ENCODE data around the gene SMIM1.

Gene SMIM1, protein sequence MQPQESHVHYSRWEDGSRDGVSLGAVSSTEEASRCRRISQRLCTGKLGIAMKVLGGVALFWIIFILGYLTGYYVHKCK

DNA sequence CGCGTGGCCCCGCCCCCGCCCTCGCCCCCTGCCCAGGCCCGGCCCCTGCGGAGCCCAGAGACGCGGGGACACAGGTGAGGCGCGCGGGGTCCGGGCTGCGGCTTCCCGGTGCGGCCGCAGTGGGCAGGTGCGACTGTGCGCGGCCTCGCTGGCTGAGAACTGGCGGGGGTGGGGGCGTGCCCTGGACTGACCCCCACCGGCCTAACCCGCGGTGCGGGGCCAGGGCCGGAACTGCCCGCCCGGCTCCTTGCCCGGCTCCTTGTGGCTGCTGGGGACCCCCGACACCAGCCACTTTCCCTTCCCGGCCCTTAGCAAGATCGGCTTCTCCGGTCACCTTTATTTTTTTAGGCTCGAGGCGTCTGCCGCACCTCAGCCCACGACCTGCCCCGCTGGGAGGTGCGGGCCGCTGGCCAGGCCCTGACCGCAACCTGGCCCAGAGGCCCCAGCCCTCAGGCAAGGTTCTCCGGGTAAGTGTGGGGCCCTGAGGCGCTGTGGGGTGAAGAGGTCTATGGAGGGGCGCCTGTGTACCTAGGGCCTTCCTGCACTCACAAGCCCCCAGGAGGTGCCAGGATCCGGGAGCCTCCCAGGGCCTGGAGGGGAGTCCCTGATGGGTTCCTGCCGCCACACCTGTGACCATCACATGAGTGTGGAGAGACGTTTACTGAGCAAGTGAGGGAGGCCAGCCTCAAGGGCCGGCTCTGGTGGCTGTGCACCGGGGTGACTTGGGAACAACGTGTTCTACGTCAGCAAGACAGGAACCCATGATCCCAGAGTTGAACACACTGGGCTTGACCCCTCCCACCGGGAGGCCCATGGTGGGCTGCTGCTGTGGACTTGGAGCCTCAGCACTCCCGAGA lies at the start of gene SMIM1:
Gene SMIM1, plus strand, starts transcription at position 35 of the 857 bp plus-strand sequence. CDS start 2,625 bp downstream, outside the sequence.
- DNase-seq, result no peak

- DNase-seq, result no peak
These were observed 49.7 kb upstream of the SMIM1 start for GRCh38 chr1:3722846-3723245.

DNA sequence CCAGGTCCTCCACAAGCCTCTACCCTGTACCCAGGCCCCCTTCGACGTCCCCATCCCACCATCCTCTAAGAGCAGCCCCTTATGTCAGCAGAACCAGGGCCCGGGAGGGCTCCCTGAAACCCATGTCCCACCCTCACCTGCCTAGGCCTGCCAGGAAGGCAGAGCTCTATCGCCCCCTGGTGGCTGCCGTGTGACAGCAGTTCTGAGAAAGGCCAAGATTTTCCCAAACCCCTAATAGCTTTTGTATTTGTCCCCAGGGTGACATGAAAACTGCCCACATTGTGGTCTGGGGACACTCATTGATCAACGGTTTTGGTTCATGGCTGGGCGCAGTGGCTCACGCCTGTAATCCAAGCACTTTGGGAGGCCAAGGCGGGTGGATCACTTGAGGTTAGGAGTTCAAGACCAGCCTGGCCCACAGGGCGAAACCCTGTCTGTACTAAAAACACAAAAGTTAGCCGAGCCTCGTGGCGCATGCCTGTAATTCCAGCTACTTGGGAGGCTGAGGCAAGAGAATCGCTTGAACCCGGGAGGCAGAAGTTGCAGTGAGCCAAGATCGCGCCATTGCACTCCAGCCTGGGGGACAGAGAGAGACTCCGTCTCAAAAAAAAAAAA lies 48.0 kb upstream of the SMIM1 start:
- peak; percentile 91 for DNase-seq

GRCh38 chr1:3725366-3725765 lies 47.2 kb upstream of the SMIM1 start:
- DNase-seq, result no peak

DNA sequence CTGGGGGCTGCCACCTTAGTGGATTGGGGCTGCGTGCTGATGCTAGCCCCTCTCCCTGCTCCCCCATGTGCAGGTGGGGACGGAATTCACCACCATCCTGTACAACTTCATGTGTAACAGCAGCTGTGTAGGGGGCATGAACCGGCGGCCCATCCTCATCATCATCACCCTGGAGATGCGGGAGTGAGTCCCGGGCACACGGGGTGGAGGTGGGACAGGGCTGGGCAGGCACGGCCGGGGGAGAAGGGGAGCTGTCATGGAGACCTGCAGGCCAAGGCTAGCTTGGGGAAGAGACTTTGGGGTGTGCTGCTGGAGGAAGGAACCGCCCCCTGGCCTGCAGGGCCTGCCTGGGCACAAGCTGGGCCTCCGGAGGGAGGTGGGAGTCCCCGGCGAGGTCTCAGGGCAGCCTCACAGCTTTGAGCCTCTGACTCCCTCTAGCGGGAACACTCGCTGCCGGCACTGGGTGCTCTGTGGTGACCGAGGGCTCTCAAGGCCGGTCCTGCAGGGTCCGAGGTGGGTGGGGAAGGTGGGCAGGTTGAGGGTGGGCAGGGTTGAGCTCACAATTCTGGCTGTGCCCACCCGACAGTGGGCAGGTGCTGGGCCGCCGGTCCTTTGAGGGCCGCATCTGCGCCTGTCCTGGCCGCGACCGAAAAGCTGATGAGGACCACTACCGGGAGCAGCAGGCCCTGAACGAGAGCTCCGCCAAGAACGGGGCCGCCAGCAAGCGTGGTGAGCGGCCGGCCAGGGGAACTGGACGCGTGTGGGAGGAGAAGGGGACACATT lies 45.3 kb upstream of the SMIM1 start:
- DNase-seq, result peak; percentile 53

GRCh38 chr1:3727825-3728776 lies 44.4 kb upstream of the SMIM1 start:
- no peak for DNase-seq

DNA sequence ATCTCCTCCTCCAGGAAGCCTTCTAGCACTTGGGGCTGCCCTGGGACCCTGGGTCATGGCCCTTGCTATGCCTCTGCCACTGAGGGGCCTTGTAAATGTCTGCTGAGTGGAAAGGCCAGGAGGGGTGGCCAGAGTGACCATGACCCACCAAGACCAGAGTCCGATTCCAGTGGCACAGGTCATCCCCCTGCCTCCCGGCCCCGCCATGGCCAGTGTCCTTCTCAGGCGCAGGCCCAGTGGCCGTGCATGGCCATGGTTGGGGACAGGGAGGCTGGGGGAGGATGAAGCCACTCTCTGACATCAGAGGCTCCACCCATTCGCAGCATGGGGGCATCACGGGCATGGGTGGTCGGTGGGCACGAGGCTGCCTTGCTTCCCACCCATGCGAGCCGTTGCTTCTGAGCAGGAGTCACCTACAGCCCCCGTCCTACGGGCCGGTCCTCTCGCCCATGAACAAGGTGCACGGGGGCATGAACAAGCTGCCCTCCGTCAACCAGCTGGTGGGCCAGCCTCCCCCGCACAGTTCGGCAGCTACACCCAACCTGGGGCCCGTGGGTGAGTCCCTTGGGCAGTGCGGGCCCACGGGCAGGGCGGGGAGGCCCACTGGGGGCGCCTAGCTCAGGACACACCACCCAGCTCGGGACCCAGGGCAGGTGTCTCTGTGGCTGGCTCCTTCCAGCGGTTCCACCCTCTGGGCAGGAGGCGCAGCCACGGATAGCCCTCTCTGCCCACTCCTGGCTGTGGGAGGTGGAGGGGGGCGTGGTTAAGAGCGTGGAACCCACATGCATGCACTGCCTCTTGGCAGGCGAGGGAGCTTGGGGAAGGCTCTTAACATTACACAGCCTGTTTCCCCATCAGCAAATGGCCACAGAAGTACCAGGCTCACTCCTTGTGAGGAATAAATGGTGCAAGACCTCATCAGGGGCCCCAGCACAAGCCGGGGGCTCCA lies 42.7 kb upstream of the SMIM1 start:
- DNase-seq, result no peak

DNA sequence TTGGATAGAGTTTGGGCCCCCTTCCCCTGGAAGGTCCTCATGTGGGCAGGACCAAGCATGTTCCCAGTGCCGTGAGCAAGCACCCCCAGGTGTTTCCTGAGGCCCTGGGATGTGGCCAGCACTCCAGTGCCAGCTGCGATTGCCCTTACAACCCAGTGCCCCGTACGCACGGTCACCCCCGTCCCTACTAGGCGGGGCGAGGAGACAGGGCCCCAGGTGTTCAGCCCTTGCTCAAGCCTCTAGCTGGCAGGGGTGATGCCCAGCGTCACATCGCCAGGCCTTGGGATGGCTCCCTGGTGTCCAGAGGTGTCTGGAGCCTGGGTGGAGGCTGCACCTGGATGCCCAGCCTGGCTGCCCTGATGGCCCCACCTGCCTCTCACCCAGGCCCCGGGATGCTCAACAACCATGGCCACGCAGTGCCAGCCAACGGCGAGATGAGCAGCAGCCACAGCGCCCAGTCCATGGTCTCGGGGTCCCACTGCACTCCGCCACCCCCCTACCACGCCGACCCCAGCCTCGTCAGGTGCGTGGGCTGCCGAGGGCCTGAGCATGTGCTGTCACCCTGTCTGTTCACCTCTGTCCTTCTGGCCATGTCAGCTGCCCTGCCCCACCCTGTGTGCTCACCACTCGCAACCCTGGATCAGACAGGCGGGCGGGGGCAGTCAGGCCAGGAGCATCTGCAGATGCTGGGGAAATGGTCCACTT lies 41.9 kb upstream of the SMIM1 start:
- DNase-seq, result no peak

GRCh38 chr1:3731583-3732433 lies 40.7 kb upstream of the SMIM1 start:
- no peak for DNase-seq

DNA sequence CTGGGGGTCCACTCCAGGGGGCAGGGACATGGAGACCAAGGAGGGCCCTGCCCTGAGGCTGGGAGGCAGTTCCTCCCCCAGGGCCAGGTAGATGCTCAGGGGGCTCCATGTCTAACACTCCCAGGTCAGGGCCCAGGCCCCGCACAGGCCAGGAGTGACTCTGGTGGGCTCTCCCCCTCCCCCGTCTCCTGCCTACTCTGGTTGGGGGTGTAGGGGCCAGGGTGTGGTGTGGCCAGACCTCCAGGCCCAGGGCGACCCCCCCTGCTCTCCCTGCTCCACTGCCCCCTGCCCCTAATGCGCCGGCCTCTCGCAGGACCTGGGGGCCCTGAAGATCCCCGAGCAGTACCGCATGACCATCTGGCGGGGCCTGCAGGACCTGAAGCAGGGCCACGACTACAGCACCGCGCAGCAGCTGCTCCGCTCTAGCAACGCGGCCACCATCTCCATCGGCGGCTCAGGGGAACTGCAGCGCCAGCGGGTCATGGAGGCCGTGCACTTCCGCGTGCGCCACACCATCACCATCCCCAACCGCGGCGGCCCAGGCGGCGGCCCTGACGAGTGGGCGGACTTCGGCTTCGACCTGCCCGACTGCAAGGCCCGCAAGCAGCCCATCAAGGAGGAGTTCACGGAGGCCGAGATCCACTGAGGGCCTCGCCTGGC lies 40.0 kb upstream of the SMIM1 start:
- DNase-seq, result no peak

DNA sequence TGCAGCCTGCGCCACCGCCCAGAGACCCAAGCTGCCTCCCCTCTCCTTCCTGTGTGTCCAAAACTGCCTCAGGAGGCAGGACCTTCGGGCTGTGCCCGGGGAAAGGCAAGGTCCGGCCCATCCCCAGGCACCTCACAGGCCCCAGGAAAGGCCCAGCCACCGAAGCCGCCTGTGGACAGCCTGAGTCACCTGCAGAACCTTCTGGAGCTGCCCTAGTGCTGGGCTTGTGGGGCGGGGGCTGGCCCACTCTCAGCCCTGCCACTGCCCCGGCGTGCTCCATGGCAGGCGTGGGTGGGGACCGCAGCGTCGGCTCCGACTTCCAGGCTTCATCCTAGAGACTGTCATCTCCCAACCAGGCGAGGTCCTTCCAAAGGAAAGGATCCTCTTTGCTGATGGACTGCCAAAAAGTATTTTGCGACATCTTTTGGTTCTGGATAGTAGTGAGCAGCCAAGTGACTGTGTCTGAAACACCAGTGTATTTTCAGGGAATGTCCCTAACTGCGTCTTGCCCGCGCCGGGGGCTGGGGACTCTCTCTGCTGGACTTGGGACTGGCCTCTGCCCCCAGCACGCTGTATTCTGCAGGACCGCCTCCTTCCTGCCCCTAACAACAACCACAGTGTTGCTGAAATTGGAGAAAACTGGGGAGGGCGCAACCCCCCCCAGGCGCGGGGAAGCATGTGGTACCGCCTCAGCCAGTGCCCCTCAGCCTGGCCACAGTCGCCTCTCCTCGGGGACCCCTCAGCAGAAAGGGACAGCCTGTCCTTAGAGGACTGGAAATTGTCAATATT lies 39.3 kb upstream of the SMIM1 start:
- no peak for DNase-seq

DNA sequence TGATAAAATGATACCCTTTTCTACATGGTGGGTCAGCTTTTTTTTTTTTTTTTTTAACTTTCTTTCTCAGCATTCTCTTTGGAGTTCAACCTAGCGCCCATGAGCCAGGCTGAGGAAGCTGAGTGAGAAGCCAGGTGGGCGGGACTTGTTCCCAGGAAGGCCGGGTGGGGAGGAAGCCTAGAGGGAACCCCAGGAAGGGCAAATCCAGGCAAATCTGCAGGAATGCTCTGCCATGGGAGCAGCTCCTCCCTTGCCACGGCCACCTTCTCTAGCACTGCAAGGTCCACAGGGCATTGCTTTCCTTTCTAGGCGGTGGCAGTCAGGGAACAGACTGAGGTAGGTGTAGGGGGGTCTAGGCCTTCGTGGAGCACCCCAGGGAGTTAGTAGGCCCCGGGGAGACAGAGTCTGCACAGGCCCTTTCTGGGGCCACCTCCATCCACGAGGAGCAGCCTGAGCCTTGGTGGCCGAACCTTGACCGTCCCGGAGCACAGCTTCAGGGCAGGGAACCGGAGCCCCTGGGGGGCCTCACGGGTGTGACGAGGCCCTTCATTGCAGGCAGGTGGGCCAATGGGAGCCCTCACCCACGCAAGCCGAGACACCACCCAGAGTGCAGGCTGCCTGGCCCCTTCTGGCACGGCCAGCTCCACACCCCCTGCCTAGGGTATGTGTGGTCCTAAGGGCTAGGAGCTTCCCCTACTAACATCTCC lies 38.5 kb upstream of the SMIM1 start:
- DNase-seq, result no peak

DNA sequence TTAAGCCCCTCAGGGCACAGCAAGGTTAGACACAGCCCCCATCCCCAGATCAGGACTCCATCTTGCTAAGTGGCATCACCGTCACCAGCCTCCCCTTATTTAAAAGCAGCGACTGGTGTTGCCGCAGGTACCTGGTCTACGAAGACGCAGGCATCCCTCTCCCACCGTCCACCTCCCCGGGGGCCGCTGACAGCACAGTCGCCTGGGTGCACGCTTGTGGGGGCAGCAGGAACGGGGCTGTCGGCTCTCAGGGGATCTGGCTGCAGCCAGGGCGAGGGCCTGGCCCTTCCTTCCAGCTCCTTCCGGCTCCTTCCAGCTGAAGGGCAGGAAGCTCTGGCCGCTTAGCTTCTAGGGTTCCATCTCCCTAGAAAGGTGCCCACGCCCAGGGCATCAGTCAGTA lies 37.9 kb upstream of the SMIM1 start:
- DNase-seq, result no peak

- no peak for DNase-seq
These were observed 37.4 kb upstream of the SMIM1 start for GRCh38 chr1:3735027-3735681.

DNA sequence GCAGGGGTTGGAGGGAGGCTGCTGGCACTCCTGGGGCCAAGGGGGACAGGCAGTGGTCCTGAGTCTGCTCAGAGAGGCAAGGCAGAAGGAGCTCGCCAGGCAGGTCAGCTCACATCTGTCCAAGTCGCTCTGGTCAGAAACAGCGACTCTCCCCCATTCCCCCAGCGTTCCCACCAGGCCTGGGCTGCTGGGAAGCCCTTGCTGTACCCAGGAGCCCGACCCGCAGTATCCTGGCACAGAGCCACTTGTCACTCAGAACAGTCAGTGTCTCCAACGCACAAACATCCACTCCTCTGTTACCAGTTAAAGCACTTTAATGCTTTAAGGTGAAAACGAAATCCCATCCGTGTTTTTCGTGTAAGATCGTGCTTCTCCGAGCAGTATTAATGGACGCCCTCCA lies 36.9 kb upstream of the SMIM1 start:
- no peak for DNase-seq

GRCh38 chr1:3736131-3736561 lies 36.4 kb upstream of the SMIM1 start:
- DNase-seq, result no peak

- DNase-seq, result no peak
These were observed 35.8 kb upstream of the SMIM1 start for GRCh38 chr1:3736708-3737107.
